IPS DF 6.9 (cell line): Measurements from ENCODE around the gene TRAPPC14.
A peak's percentile ranks its signal among the peaks of the same experiment; 100 is the strongest.

Source experiments
- DNase-seq: peaks from one replicate; pipeline ENCODE4 v3.0.0-alpha.2; 2013; ENCODE audit warnings: low read depth, low spot score
- H3K27ac ChIP-seq: one replicate; pipeline ENCODE4 v1.5.1; 2013; ENCODE audit warnings: low read length, control low read depth
- H3K27me3 ChIP-seq: 2 replicates; pipeline ENCODE4 v1.6.1; 2013; ENCODE audit warnings: mild to moderate bottlenecking, low read length; ENCODE audit not compliant: control insufficient read depth, insufficient read depth
- H3K36me3 ChIP-seq: 2 replicates; pipeline ENCODE4 v1.6.1; 2013; ENCODE audit warnings: low read length; ENCODE audit not compliant: control insufficient read depth, insufficient read depth
- H3K4me1 ChIP-seq: 2 replicates; pipeline ENCODE4 v1.6.1; 2013; ENCODE audit warnings: low read length; ENCODE audit not compliant: control insufficient read depth, insufficient read depth
- H3K4me3 ChIP-seq: 2 replicates; pipeline ENCODE4 v1.5.1; 2013; ENCODE audit warnings: mild to moderate bottlenecking, low read length
- H3K9me3 ChIP-seq: 2 replicates; pipeline ENCODE4 v1.6.1; 2013; ENCODE audit warnings: low read length, inconsistent platforms; ENCODE audit not compliant: control insufficient read depth, insufficient read depth
- WGBS: extraction: QIAGEN DNeasy Blood & Tissue Kit; methylation state at CpG from one replicate; pipeline ENCODE4 v1.1.7; 2013; ENCODE audit warnings: mixed read lengths, missing lambda C conversion rate; ENCODE audit not compliant: insufficient read length, insufficient coverage; 5-methylcytosine and 5-hydroxymethylcytosine counted together

The TRAPPC14 gene

DNA sequence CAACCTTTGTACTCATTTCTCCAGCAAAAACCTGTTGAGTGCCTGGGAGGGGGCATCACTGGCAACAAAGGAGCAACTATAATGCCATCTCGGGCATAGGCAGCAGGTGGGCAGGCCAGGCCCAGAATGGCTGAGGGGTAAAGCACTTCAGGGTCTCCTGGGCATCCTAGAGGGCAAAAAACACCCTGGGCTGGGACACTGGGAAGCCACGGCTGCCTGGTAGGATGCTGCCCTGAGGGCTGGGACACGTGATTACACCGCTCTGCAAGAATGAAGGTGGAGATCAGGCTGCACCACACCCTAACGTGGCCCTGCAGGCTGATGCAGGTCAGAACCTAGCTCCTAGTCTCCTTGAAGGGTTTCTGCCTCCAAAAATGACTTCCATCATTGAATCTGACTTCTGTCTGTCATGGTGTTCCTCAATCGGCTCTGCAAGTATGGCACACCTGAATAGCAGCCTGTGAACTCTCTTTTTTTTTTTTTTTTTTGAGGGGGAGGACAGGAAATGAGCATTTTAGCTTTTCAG is 4.5 kb upstream of the TRAPPC14 start:
- no peak for DNase-seq
- Histone ChIP-seq H3K4me3 (no peak overlapping the region), H3K27me3 (no peaks in the 10 kb centered on the region), H3K9me3 (no peaks in the 10 kb centered on the region), H3K4me1 (peaks cover 3% of the 10 kb centered on the region), H3K36me3 (no peaks in the 10 kb centered on the region), H3K27ac (no peak overlapping the region)
- WGBS = no CpG with 5 or more reads among the region's 6 CpGs

DNA sequence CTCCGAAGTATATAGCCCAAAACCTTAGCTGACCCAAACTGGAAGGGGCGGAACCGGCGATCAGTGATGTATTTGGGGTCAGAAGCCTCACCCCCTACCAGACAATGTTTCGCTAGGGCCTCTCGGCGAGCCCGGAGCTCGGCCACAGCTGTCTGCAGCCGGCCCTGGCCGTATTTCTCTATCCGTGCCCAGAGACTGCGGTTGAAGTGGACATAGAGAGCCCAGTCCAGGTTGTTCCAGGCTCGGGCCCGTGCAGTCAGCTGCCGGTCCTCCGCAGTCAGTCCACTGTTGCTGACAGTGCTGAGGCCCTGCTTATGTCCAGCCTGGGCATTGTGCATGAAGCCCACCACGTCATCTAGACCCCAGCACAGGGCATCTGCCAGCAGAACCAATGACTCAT is 1.5 kb upstream of the TRAPPC14 start:
- H3K9me3 ChIP-seq = no peaks in the 10 kb centered on the region
- H3K4me1 ChIP-seq = no peaks in the 10 kb centered on the region; the same call in none of the 2 replicates
- H3K27me3 ChIP-seq = no peaks in the 10 kb centered on the region
- H3K4me3 ChIP-seq = no peak overlapping the region
- no peak overlapping the region for H3K27ac ChIP-seq
- peaks cover 15% of the 10 kb centered on the region for H3K36me3 ChIP-seq
- no peak for DNase-seq
- no CpG with 5 or more reads among the region's 18 CpGs for WGBS

DNA sequence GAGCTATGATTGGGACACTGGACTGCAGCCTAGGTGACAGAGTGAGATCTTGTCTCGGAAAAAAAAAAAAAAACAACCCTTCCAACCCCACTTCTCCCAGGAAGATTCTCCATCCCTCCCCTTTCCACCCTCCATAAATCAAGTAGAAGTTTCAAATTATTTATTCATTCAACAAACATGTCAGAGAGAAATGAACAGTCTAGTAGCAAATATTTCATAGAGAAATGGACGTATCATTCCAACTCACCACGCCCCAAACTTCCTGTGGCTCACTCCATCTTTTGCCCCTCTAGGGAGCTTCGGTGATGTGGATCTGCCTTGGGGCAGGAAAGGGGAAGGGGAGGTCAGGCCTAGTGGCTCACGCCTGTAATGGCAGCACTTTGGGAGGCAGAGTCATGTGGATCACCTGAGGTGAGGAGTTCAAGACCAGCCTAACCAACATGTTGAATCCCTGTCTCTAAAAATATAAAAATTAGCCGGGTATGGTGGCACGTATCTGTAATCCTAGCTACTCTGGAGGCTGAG is 638 bp upstream of the TRAPPC14 start:
- no peak for DNase-seq
- no peaks in the 10 kb centered on the region for H3K9me3 ChIP-seq
- WGBS = no CpG with 5 or more reads among the region's 7 CpGs
- no peak overlapping the region for H3K27ac ChIP-seq
- H3K4me1 ChIP-seq = no peaks in the 10 kb centered on the region; the same call in none of the 2 replicates
- no peaks in the 10 kb centered on the region for H3K27me3 ChIP-seq
- no peak overlapping the region; the same call in 1 of the 2 replicates for H3K4me3 ChIP-seq
- peaks cover 20% of the 10 kb centered on the region for H3K36me3 ChIP-seq

DNA sequence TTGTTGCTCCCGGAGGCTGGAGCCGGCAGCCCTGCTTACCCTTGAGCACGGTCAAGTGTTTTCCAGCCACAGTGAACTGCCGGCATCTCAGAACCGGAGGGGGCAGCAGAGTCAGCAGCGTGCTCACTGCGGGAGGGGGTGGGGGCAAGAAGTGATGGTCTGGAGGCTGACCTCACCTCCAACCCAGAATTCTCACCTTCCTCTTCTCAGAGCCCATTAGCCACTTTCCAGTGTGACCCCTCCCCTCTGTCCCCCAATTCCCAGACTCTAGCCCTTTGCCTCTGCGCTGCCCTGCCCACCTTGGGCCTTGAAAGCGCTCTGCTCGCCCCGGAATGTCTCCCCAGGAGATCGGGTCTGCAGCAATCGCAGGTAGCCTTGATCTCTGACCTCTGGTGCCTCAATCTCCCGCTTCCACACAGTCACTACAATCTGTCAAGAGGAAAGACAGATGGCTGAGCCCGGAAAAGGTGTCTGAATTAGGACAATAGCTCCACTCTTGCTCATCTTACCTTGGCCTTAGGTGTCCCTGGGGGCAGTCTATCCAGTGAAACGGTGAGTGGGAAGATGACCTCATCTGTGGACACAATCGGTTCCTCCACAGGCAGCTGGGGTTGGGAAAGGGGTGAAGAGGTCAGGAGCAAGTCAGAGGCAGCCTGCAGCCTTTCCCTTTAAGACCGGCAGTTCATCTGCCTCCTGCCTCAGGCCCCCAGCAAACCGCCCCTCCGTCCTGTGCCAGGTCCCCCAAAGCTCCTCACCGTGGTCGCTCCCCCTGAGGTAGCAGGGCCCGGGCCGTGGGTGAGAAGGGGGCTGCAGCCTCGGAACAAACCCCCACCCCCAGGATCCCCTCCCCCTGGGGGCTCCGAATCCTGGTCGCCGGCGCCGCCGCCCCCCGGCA is 942 bp downstream of the TRAPPC14 start:
- Histone ChIP-seq H3K27me3 (no peaks in the 10 kb centered on the region), H3K27ac (no peak overlapping the region), H3K9me3 (no peaks in the 10 kb centered on the region), H3K36me3 (peaks cover 27% of the 10 kb centered on the region), H3K4me1 (no peaks in the 10 kb centered on the region; the same call in none of the 2 replicates), H3K4me3 (peak overlapping the region; percentile 80; the same call in 1 of the 2 replicates)
- WGBS = no CpG with 5 or more reads among the region's 32 CpGs
- DNase-seq = no peak

DNA sequence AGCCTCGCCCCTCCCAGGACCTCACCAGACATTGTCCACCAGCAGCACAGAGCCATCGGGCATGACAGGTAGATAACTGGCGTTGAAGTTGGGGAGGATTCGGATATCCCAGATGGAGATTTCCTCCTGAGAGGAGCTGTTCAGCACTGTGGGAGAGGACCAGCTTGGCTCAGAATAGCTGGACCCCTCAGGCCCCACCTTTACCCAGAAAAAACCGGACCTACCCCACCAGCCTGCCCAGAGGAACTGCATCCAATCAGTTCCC is 1.5 kb downstream of the TRAPPC14 start:
- Histone ChIP-seq H3K27me3 (no peaks in the 10 kb centered on the region), H3K4me1 (no peaks in the 10 kb centered on the region; the same call in none of the 2 replicates), H3K9me3 (no peaks in the 10 kb centered on the region), H3K27ac (no peak overlapping the region), H3K36me3 (peaks cover 27% of the 10 kb centered on the region), H3K4me3 (no peak overlapping the region)
- no peak for DNase-seq
- no CpG with 5 or more reads among the region's 5 CpGs for WGBS

DNA sequence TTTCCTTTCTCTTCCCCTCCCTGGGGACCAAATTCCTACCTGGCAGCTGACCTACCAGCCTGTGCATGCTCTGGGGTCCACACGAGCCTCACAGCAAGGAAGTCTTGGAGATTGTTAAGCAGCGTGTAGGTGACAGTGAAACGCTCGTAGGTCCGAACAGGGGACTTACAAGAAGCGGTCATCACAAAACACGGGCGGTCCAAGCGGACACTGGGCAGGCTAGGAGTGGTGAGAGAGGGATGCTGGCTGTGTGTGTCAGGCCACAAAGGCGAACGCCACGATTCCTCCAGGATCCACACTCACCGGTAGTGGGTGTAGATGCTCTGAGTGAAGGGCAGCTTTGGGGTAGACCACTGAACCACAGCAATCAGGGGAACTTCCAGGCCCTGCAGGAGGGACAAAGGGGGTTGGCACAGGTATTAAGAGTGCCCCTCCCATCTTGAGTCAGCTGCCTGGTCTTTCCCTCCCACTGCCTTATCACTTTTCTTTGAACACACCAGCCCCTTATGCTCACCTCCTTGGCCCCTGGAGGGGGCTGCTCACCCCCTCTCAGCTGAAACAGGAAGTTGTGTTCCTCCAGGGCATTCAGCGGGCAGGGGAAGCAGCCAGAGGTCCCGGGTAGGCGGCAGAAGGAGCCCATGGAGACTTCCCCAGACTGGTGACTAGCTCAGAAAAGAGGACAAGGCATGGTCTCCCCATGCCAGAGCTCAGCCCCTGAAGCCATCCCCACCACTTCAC is 2.0 kb downstream of the TRAPPC14 start:
- H3K4me3 ChIP-seq = no peak overlapping the region
- no CpG with 5 or more reads among the region's 16 CpGs for WGBS
- H3K27me3 ChIP-seq = no peaks in the 10 kb centered on the region
- no peak overlapping the region for H3K27ac ChIP-seq
- no peak for DNase-seq
- no peaks in the 10 kb centered on the region; the same call in none of the 2 replicates for H3K4me1 ChIP-seq
- H3K9me3 ChIP-seq = no peaks in the 10 kb centered on the region
- H3K36me3 ChIP-seq = peaks cover 27% of the 10 kb centered on the region

DNA sequence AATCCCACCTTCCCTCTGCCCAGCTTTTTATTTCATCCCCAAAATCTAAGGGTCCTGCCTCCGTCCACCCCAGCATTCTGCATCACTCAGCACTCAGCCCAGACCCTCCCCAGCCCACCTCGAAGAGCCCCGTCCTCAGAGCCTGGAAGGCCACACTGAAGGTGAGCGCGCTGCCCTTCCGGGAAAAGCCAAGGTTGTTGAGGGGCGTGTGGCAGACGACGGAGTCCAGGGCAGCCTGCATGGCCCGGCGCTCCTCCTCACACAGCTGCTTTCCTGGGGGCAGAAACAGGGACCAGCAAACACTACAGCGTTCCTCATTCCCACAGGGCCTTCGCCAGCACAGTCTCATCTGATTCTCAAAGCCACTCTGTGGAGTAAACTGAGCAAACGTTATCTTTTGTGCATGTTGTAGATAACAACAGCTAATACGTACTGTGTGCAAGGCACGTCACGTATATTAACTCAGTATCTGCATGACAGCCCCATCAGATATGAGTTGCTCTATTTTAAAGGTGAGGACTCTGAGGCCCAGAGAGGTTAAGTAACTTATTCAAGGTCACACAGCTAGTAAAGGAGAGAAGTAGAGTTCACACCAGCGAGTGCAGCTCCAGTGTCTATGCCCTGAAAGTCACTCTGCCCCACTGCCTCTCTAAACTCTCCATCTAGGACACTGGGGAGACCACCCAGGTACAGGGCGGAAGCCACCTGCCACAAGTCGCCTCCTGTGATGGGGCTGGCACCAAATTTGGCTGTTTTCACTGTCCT is 2.8 kb downstream of the TRAPPC14 start:
- Histone ChIP-seq H3K4me3 (no peak overlapping the region), H3K27ac (no peak overlapping the region), H3K9me3 (no peaks in the 10 kb centered on the region), H3K27me3 (no peaks in the 10 kb centered on the region), H3K36me3 (peaks cover 27% of the 10 kb centered on the region), H3K4me1 (no peaks in the 10 kb centered on the region; the same call in none of the 2 replicates)
- DNase-seq = no peak
- WGBS = no CpG with 5 or more reads among the region's 20 CpGs

DNA sequence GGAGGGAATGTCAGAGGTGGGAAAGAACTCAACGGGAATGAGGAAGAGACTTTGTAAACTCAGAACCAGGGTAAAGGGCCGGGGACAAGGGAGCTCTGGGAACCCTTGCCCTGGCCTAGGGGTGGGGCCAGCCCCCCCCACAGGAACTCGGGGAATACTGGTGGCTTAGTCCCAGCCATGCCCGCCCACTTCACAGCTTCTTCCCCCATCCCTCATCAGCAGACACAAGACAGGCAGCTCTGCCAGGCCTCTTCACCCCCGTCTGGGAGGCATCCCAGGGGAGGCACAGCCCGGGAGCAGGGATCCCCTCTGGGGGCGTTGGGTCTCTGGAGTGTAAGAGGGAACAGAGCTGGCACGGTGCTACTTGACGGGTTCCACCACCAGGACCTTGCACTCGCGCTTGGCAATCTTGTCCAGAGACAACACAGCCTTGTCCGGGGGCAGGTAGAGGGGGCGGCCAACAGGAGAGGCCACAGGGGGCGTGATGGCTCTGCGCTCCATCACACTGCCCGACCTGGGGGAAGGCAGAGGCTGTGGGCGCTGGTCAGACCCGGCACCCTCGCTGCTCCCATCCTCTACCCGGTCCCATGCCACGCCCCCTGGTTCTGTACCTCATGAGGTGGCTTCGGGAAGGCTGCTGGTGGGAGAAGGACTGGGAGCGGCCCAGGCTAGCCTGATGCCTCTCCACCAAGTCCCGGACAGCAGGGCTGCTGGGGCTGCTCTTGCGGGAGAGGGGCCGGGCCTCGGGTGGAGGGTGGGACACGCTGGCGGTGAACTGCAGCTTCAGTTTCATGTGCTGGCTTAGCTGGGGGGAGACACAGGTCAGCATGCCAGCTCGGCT is 3.7 kb downstream of the TRAPPC14 start:
- H3K36me3 ChIP-seq = peaks cover 27% of the 10 kb centered on the region
- no CpG with 5 or more reads among the region's 30 CpGs for WGBS

DNA sequence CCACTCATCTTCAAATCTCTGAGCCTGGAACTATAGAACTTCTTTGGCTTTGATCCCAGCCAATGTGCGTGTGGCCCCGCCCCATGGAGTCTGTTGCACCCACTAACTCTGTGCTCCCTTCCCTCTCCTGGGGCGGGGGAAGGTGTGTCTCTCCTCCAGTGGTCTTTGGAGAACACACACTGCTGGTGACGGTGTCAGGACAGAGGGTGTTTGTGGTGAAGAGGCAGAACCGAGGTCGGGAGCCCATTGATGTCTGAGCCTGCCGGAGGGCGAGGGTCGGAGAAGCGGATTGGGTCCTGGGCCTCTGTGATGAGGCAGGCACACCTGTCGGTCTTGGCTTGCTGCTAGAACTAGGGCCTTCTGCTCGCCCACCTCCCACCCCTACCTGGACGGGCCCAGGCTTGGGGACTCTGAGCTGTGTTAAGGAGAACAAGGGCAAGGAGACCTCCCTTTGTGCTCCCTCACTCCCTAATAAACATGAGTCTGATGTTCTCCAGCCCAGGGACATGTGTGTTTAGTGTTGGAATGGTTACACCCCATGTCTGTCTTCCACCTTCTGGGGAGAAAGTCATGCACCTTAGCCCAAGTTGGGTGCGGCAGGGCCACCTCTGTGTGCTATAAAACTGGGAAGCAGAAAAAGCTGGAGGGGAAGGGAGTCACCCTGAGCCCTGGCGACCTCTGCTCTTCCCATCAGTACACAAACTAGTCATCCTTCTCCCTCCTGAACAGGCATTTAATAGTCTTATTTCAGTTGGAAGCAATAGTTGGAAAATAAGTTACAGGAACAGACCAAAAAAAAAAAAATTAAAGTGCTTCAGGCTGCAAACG is 4.6 kb downstream of the TRAPPC14 start:
- Histone ChIP-seq H3K27ac (no peak overlapping the region), H3K4me3 (no peak overlapping the region), H3K27me3 (no peaks in the 10 kb centered on the region), H3K4me1 (no peaks in the 10 kb centered on the region; the same call in none of the 2 replicates), H3K36me3 (peaks cover 27% of the 10 kb centered on the region), H3K9me3 (no peaks in the 10 kb centered on the region)
- WGBS = no CpG with 5 or more reads among the region's 16 CpGs
- DNase-seq = no peak

More for the DNA sequence above, 3.7 kb downstream of the TRAPPC14 start:
- Histone ChIP-seq H3K4me3 (no peak overlapping the region), H3K27ac (no peak overlapping the region), H3K9me3 (no peaks in the 10 kb centered on the region), H3K27me3 (no peaks in the 10 kb centered on the region), H3K4me1 (no peaks in the 10 kb centered on the region; the same call in none of the 2 replicates)
- DNase-seq = no peak
